Natural killer cell (primary cell): ENCODE data around the gene ESR2. TPM values are rescaled to one million over a fixed set of nuclear protein-coding genes. Genes with fewer than 3 reads are reported as not detected.

Experiments used
- ATAC-seq, 3 donors: fragments of 150-1000 bp in 2 of 3; fragments of 200-7000 bp in 1 of 3; cut with Tn5 transposase; 1 replicate in 1 of 3; 2 replicates in 2 of 3; pipeline ENCODE4 v1.10.0; 2021; ENCODE audit warnings: mild to moderate bottlenecking in 2 of 3, moderate library complexity in 2 of 3
- DNase-seq, 2 donors: peaks; one replicate each; pipeline versions ENCODE4 v3.0.0 to v3.0.0-alpha.2; 2013 to 2021; ENCODE audit warnings: mixed read lengths in 1 of 2
- H3K27ac ChIP-seq: one replicate; pipeline ENCODE4 v1.5.1; 2013; ENCODE audit warnings: mild to moderate bottlenecking, low read length
- H3K27me3 ChIP-seq: one replicate; pipeline ENCODE4 v1.6.1; 2013; ENCODE audit warnings: low read length; ENCODE audit not compliant: control insufficient read depth, insufficient read depth
- H3K36me3 ChIP-seq: one replicate; pipeline ENCODE4 v1.6.1; 2013; ENCODE audit warnings: low read length; ENCODE audit not compliant: control insufficient read depth, insufficient read depth
- H3K4me1 ChIP-seq: one replicate; pipeline ENCODE4 v1.6.1; 2013; ENCODE audit warnings: low read length; ENCODE audit not compliant: control insufficient read depth, insufficient read depth
- H3K4me3 ChIP-seq: one replicate; pipeline ENCODE4 v1.5.1; 2013; ENCODE audit warnings: low read length
- H3K9me3 ChIP-seq: one replicate; pipeline ENCODE4 v1.6.1; 2013; ENCODE audit warnings: low read length; ENCODE audit not compliant: control insufficient read depth, insufficient read depth
- H3K27ac Mint-ChIP-seq, 2 donors: one replicate each; pipeline ENCODE4 v1.8.0; 2022; ENCODE audit warnings: mild to moderate bottlenecking in 2 of 2, mixed read lengths in 2 of 2, moderate library complexity in 1 of 2
- H3K27me3 Mint-ChIP-seq, 2 donors: one replicate each; pipeline ENCODE4 v1.8.0; 2022; ENCODE audit warnings: low read depth in 2 of 2, mixed read lengths in 2 of 2
- H3K36me3 Mint-ChIP-seq: one replicate; pipeline ENCODE4 v1.8.0; 2022; ENCODE audit warnings: mixed read lengths
- H3K4me1 Mint-ChIP-seq, 2 donors: one replicate each; pipeline ENCODE4 v1.8.0; 2022; ENCODE audit warnings: mixed read lengths in 2 of 2
- H3K4me3 Mint-ChIP-seq: one replicate; pipeline ENCODE4 v1.8.0; 2022; ENCODE audit warnings: mild to moderate bottlenecking, moderate library complexity, mixed read lengths
- H3K9me3 Mint-ChIP-seq, 2 donors: one replicate each; pipeline ENCODE4 v1.8.0; 2022; ENCODE audit warnings: mixed read lengths in 2 of 2
- CTCF ChIP-seq: fragments of 200-600 bp; IDR thresholded peaks from one replicate; pipeline ENCODE4 v1.8.0; 2022; ENCODE audit warnings: antibody characterized with exemption
- WGBS: methylation state at CpG from one replicate; pipeline ENCODE4 v1.1.7; 2013; ENCODE audit warnings: missing lambda C conversion rate; ENCODE audit not compliant: insufficient coverage; 5-methylcytosine and 5-hydroxymethylcytosine counted together
- intact Hi-C: fragments of 100-400 bp; cut with micrococcal nuclease; formaldehyde crosslinking; loops from one replicate; pipeline ENCODE4 v1.14.2; 2022
- total RNA-seq, 4 donors: library from RNA; stranded (reverse); fragments of 120-200 nt in 1 of 4; gene quantifications; one replicate each; pipeline versions ENCODE4 v1.2.3 to v1.2.4, GENCODE V29; 2013 to 2022

The ESR2 gene
- total RNA-seq, 3 donors from 2014 or later (not counting 1 experiment from before 2014, with no cell fraction given), result 0.53 TPM; not detected in 2

GRCh38 chr14:64209444-64210131 lies 84.6 kb downstream of the ESR2 start:
- Mint-ChIP-seq H3K27ac (peak overlapping the region; percentile 43 to 68), H3K4me3 (no peak overlapping the region), H3K27me3 (no peaks in the 10 kb centered on the region), H3K4me1 (peaks cover 6 to 15% of the 10 kb centered on the region in 2 donors), H3K36me3 (peaks cover 9% of the 10 kb centered on the region), H3K9me3 (no peaks in the 10 kb centered on the region)
- Histone ChIP-seq H3K9me3 (no peaks in the 10 kb centered on the region), H3K4me3 (no peak overlapping the region), H3K36me3 (peaks cover 59% of the 10 kb centered on the region), H3K4me1 (peaks cover 14% of the 10 kb centered on the region), H3K27me3 (no peaks in the 10 kb centered on the region), H3K27ac (peak overlapping the region; percentile 4)
- intact Hi-C loops, result no loop called here
- 55% methylated on average over 21 of the region's 21 CpGs for WGBS
- DNase-seq (no peak), ATAC-seq (peak in 1 of 3 donors; percentile 20)
- TF ChIP-seq CTCF, result no peak

- H3K4me3 ChIP-seq, result no peak overlapping the region
- 87% methylated on average over 10 of the region's 10 CpGs for WGBS
- no peaks in the 10 kb centered on the region for H3K9me3 Mint-ChIP-seq
- H3K9me3 ChIP-seq, result no peaks in the 10 kb centered on the region
- intact Hi-C loops, result no loop called here
- H3K27ac ChIP-seq, result peak overlapping the region; percentile 4
- H3K4me3 Mint-ChIP-seq, result no peak overlapping the region
- no peaks in the 10 kb centered on the region for H3K27me3 Mint-ChIP-seq
- peaks cover 6 to 15% of the 10 kb centered on the region in 2 donors for H3K4me1 Mint-ChIP-seq
- peaks cover 54% of the 10 kb centered on the region for H3K36me3 ChIP-seq
- peaks cover 14% of the 10 kb centered on the region for H3K4me1 ChIP-seq
- TF ChIP-seq CTCF, result no peak
- H3K27ac Mint-ChIP-seq, result peak overlapping the region; percentile 43 to 68
- ATAC-seq (no peak), DNase-seq (no peak)
- H3K27me3 ChIP-seq, result no peaks in the 10 kb centered on the region
- H3K36me3 Mint-ChIP-seq, result peaks cover 8% of the 10 kb centered on the region
Measured at GRCh38 chr14:64208981-64209380, 85.2 kb downstream of the ESR2 start.

- intact Hi-C loops, result no loop called here
- Mint-ChIP-seq H3K4me1 (peaks cover 6 to 15% of the 10 kb centered on the region in 2 donors), H3K27me3 (no peaks in the 10 kb centered on the region), H3K27ac (no peak overlapping the region), H3K36me3 (peaks cover 1% of the 10 kb centered on the region), H3K9me3 (no peaks in the 10 kb centered on the region), H3K4me3 (no peak overlapping the region)
- Histone ChIP-seq H3K4me1 (peaks cover 14% of the 10 kb centered on the region), H3K27ac (no peak overlapping the region), H3K4me3 (no peak overlapping the region), H3K9me3 (no peaks in the 10 kb centered on the region), H3K27me3 (no peaks in the 10 kb centered on the region), H3K36me3 (peaks cover 47% of the 10 kb centered on the region)
- TF ChIP-seq CTCF, result no peak
- no peak for ATAC-seq
- DNase-seq, result no peak
- 98% methylated on average over 7 of the region's 7 CpGs for WGBS
Measured at GRCh38 chr14:64208261-64208660, 85.9 kb downstream of the ESR2 start.
